H1 (cell line): Measurements from ENCODE around the gene SELENOI. TPM values are rescaled to one million over a fixed set of nuclear protein-coding genes. Genes with fewer than 3 reads are reported as not detected.
"Not testable (repeated sequence)": the region's sequence is repeated elsewhere in the genome, so short reads cannot be mapped to it uniquely, and the experiment has no call there.

ENCODE experiments used
- CTCF ChIA-PET: fragments of 300-600 bp; sonication (Branson Sonifier 250); formaldehyde crosslinking; loops from one replicate; lab custom pipeline; 2021; ENCODE audit not compliant: partially characterized antibody; lab: Charles Lee
- POLR2A ChIA-PET: fragments of 300-600 bp; sonication (Branson Sonifier 250); formaldehyde crosslinking; loops from one replicate; lab custom pipeline; 2021; ENCODE audit warnings: inconsistent platforms; ENCODE audit not compliant: partially characterized antibody; lab: Charles Lee
- DNase-seq, 2 experiments: peaks; one replicate each; pipeline versions ENCODE4 v3.0.0 to v3.0.0-alpha.2; 2010 to 2022; ENCODE audit warnings: low spot score in 2 of 2, low read depth in 1 of 2, mixed read lengths in 1 of 2
- FAIRE-seq: peaks from 2 replicates; lab custom pipeline; 2011; peaks lifted over from hg19 to GRCh38; lab: Jason Lieb, UNC
- H2AFZ ChIP-seq: 2 replicates; pipeline ENCODE4 v1.8.1; 2012; ENCODE audit warnings: low read length, inconsistent platforms
- H2AK5ac ChIP-seq: 2 replicates; pipeline ENCODE4 v1.6.1; 2013; ENCODE audit warnings: low read depth, low read length
- H2BK120ac ChIP-seq: replicated peaks from 2 replicates; pipeline ENCODE3; 2013; ENCODE audit warnings: low read depth, low read length, inconsistent platforms
- H2BK12ac ChIP-seq: 2 replicates; pipeline ENCODE4 v1.6.1; 2013; ENCODE audit warnings: low read depth, low read length
- H2BK15ac ChIP-seq: 2 replicates; pipeline ENCODE4 v1.6.1; 2013; ENCODE audit warnings: low read length
- H2BK20ac ChIP-seq: 2 replicates; pipeline ENCODE4 v1.6.1; 2013; ENCODE audit warnings: low read length
- H2BK5ac ChIP-seq: 2 replicates; pipeline ENCODE4 v1.6.1; 2013; ENCODE audit warnings: low read depth, low read length
- H3K14ac ChIP-seq: 2 replicates; pipeline ENCODE4 v1.6.1; 2013; ENCODE audit warnings: inconsistent platforms; ENCODE audit not compliant: insufficient read length
- H3K18ac ChIP-seq: 2 replicates; pipeline ENCODE4 v1.6.1; 2013; ENCODE audit warnings: low read length; ENCODE audit errors: extremely low read depth
- H3K23ac ChIP-seq: 2 replicates; pipeline ENCODE4 v1.6.1; 2013; ENCODE audit warnings: inconsistent platforms; ENCODE audit not compliant: insufficient read length
- H3K23me2 ChIP-seq: 2 replicates; pipeline ENCODE4 v1.6.1; 2013; ENCODE audit warnings: low read depth, low read length
- H3K27ac ChIP-seq: 2 replicates; pipeline ENCODE4 v1.6.1; 2011; ENCODE audit warnings: low read depth, low read length, inconsistent platforms
- H3K27me3 ChIP-seq, 4 experiments: replicated peaks in 1 of 4; 1 replicate in 1 of 4; 2 replicates in 3 of 4; pipeline versions ENCODE4 v1.6.1 to v1.8.1; 2011 to 2013; ENCODE audit warnings: low read length in 3 of 4, mild to moderate bottlenecking in 3 of 4, inconsistent platforms in 2 of 4, mixed read lengths in 2 of 4, moderate library complexity in 1 of 4; ENCODE audit not compliant: control insufficient read depth in 3 of 4, insufficient read depth in 3 of 4; ENCODE audit errors: extremely low read depth in 1 of 4
- H3K36me3 ChIP-seq, 4 experiments: 2 replicates each; pipeline versions ENCODE4 v1.6.1 to v1.8.1; 2011 to 2013; ENCODE audit warnings: mild to moderate bottlenecking in 4 of 4, low read length in 3 of 4, moderate library complexity in 2 of 4, control low read depth in 1 of 4, inconsistent platforms in 1 of 4; ENCODE audit not compliant: insufficient read depth in 4 of 4, control insufficient read depth in 2 of 4
- H3K4ac ChIP-seq: replicated peaks from 2 replicates; pipeline ENCODE3; 2013; ENCODE audit warnings: low read length, low read depth, mixed read lengths, inconsistent platforms; ENCODE audit not compliant: insufficient read length
- H3K4me1 ChIP-seq, 4 experiments: replicated peaks in 1 of 4; 1 replicate in 1 of 4; 2 replicates in 3 of 4; pipeline versions ENCODE4 v1.6.1 to v1.8.1; 2011 to 2013; ENCODE audit warnings: low read length in 3 of 4, inconsistent platforms in 2 of 4, mixed read lengths in 1 of 4; ENCODE audit not compliant: insufficient read depth in 4 of 4, control insufficient read depth in 3 of 4
- H3K4me2 ChIP-seq, 2 experiments: 2 replicates each; pipeline versions ENCODE4 v1.6.1 to v1.8.1; 2011 to 2013; ENCODE audit warnings: low read depth in 2 of 2, low read length in 2 of 2, control low read depth in 1 of 2, inconsistent platforms in 1 of 2, mild to moderate bottlenecking in 1 of 2; ENCODE audit not compliant: insufficient read depth in 1 of 2
- H3K4me3 ChIP-seq, 4 experiments: fragments of 200-600, 300-600 bp in 1 of 4; sonication (generic), shearing (Covaris generic), sonication (Bioruptor Twin) in 1 of 4; 2 replicates each; pipeline versions ENCODE4 v1.5.1 to v1.8.1; 2011 to 2016; ENCODE audit warnings: low read length in 4 of 4, low read depth in 3 of 4, control low read depth in 2 of 4, inconsistent platforms in 2 of 4, mild to moderate bottlenecking in 2 of 4, mixed read lengths in 1 of 4, moderate library complexity in 1 of 4; ENCODE audit not compliant: insufficient read depth in 2 of 4; ENCODE audit errors: extremely low read depth in 1 of 4
- H3K56ac ChIP-seq: replicated peaks from 2 replicates; pipeline ENCODE3; 2013; ENCODE audit warnings: low read depth, mild to moderate bottlenecking, mixed read lengths, low read length, inconsistent platforms; ENCODE audit not compliant: insufficient read length
- H3K79me1 ChIP-seq: 2 replicates; pipeline ENCODE4 v1.6.1; 2013; ENCODE audit warnings: low read depth, low read length, control low read depth
- H3K79me2 ChIP-seq, 2 experiments: 2 replicates each; pipeline versions ENCODE4 v1.6.1 to v1.8.1; 2012 to 2013; ENCODE audit warnings: low read length in 2 of 2, mild to moderate bottlenecking in 2 of 2, inconsistent platforms in 1 of 2; ENCODE audit not compliant: insufficient read depth in 2 of 2, control insufficient read depth in 1 of 2
- H3K9ac ChIP-seq, 4 experiments: replicated peaks in 1 of 4; 1 replicate in 1 of 4; 2 replicates in 3 of 4; pipeline versions ENCODE4 v1.6.1 to v1.8.1; 2011 to 2013; ENCODE audit warnings: low read depth in 3 of 4, low read length in 3 of 4, control low read depth in 2 of 4, mild to moderate bottlenecking in 2 of 4, moderate library complexity in 2 of 4, inconsistent platforms in 1 of 4; ENCODE audit errors: extremely low read depth in 1 of 4
- H3K9me3 ChIP-seq, 2 experiments: 2 replicates each; pipeline versions ENCODE4 v1.6.1 to v1.8.1; 2012 to 2013; ENCODE audit warnings: mild to moderate bottlenecking in 2 of 2, moderate library complexity in 2 of 2, control low read depth in 1 of 2, inconsistent platforms in 1 of 2, low read depth in 1 of 2, low read length in 1 of 2, mixed read lengths in 1 of 2; ENCODE audit not compliant: insufficient read depth in 2 of 2
- H4K20me1 ChIP-seq, 2 experiments: replicated peaks in 1 of 2; 2 replicates each; pipeline versions ENCODE3 to v1.8.1; 2011 to 2013; ENCODE audit warnings: inconsistent platforms in 2 of 2, low read length in 2 of 2, mild to moderate bottlenecking in 1 of 2; ENCODE audit not compliant: insufficient read depth in 2 of 2, control insufficient read depth in 1 of 2
- H4K5ac ChIP-seq: 2 replicates; pipeline ENCODE4 v1.6.1; 2013; ENCODE audit warnings: low read length, low read depth, mixed read lengths, inconsistent platforms; ENCODE audit not compliant: insufficient read length
- H4K8ac ChIP-seq: 2 replicates; pipeline ENCODE4 v1.8.0; 2013; ENCODE audit warnings: mild to moderate bottlenecking, moderate library complexity, low read length, inconsistent platforms; ENCODE audit not compliant: insufficient read depth; ENCODE audit errors: extremely low read depth
- H4K91ac ChIP-seq: replicated peaks from 2 replicates; pipeline ENCODE3; 2013; ENCODE audit warnings: low read length, mixed read lengths, inconsistent platforms; ENCODE audit not compliant: insufficient read length
- BRCA1 ChIP-seq: IDR thresholded peaks from 2 replicates; pipeline ENCODE4 v1.6.1; 2012; ENCODE audit warnings: low read depth, low read length, improper control_type of control experiment
- CTBP2 ChIP-seq: IDR thresholded peaks from 2 replicates; pipeline ENCODE4 v1.7.0; 2011; ENCODE audit warnings: borderline replicate concordance, mild to moderate bottlenecking, moderate library complexity, mixed read lengths, low read length; ENCODE audit not compliant: insufficient read depth, insufficient read length
- SP2 ChIP-seq: IDR thresholded peaks from 2 replicates; pipeline ENCODE4 v1.6.1; 2012; ENCODE audit warnings: mild to moderate bottlenecking, low read length, inconsistent platforms
- WGBS, 2 experiments: shearing (Covaris generic) in 1 of 2; methylation state at CpG; one replicate each; pipeline versions ENCODE4 v1.1.6 to v1.1.7; 2013 to 2015; ENCODE audit warnings: low lambda C conversion rate in 2 of 2, mixed read lengths in 2 of 2, inconsistent platforms in 1 of 2, low coverage in 1 of 2, missing lambda C conversion rate in 1 of 2; ENCODE audit not compliant: insufficient replicate concordance in 2 of 2, insufficient coverage in 1 of 2, insufficient read length in 1 of 2; ENCODE audit errors: extremely low coverage in 1 of 2, missing lambda C conversion rate in 1 of 2; 5-methylcytosine and 5-hydroxymethylcytosine counted together
- polyA plus RNA-seq, 7 experiments: library from polyadenylated mRNA; depleted of rRNA in 3 of 7; stranded (reverse) in 5 of 7; unstranded in 2 of 7; fragments of >200 nt in 5 of 7; fragments of 200-250 nt in 2 of 7; gene quantifications; 1 replicate in 5 of 7; 2 replicates in 1 of 7; 4 replicates in 1 of 7; pipeline versions ENCODE4 v1.2.1 to v1.2.3, GENCODE V29; 2011 to 2013; ENCODE audit warnings: missing spikeins in 2 of 7, mixed read lengths in 2 of 7
- total RNA-seq: library from RNA; stranded (reverse); fragmentation: NEBNext Ultra II Directional; extraction: Animal tissue kit (Norgen Biotek cat#: 25700); gene quantifications from 2 replicates; pipeline ENCODE4 v1.2.1, GENCODE V29; 2021

SELENOI gene
- total and polyA plus RNA-seq, 2 of the 8 experiments (the other 6 are each of a cell fraction or from before 2014, with no cell fraction given), result 15.9 to 63.8 TPM

- TF ChIP-seq CTBP2, result no peak
- TF ChIP-seq BRCA1, result no peak
- TF ChIP-seq SP2, result no peak
Observed at GRCh38 chr2:26366957-26367356, 21.0 kb downstream of the SELENOI start (continued).

DNA sequence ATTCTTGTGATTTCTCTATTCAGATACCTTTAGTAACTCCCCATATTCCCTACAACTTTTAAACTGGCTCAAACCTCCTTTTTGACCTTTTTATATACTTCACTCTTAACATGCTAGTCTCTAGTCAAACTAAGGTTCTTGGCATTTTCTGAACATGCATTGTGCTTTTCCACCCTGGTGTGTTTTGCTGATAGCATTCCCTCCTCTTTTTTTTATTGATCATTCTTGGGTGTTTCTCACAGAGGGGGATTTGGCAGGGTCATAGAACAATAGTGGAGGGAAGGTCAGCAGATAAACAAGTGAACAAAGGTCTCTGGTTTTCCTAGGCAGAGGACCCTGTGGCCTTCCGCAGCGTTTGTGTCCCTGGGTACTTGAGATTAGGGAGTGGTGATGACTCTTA, 23.7 kb downstream of the SELENOI start:
- H2BK5ac ChIP-seq, H2AK5ac ChIP-seq, H3K56ac ChIP-seq, H3K4me3 ChIP-seq, H3K79me2 ChIP-seq, H3K4ac ChIP-seq, H3K4me1 ChIP-seq, CTCF ChIA-PET, FAIRE-seq, H3K23me2 ChIP-seq, H2BK120ac ChIP-seq, H3K14ac ChIP-seq, H4K91ac ChIP-seq, H2BK20ac ChIP-seq, H2BK12ac ChIP-seq, H2AFZ ChIP-seq, H4K5ac ChIP-seq, H3K9ac ChIP-seq, H3K9me3 ChIP-seq, H3K79me1 ChIP-seq, H3K27ac ChIP-seq, H3K18ac ChIP-seq, H2BK15ac ChIP-seq, DNase-seq, H3K27me3 ChIP-seq, H3K4me2 ChIP-seq, H3K23ac ChIP-seq, H4K8ac ChIP-seq, H4K20me1 ChIP-seq, POLR2A ChIA-PET: not testable (repeated sequence)
- H3K36me3 ChIP-seq, result peaks cover 0 to 32% (median 18%) of the 10 kb centered on the region in 4 experiments; a peak in 6 of 8 replicates
- WGBS, 2 experiments, result 79% methylated on average over 2 of the region's 2 CpGs; no CpG with 5 or more reads in 1 of the 2 experiments
